ENCODE measurements around the gene L3MBTL4. TPM values are rescaled to one million over a fixed set of nuclear protein-coding genes. Genes with fewer than 3 reads are reported as not detected.

Gene L3MBTL4
- total RNA-seq, 2 donors from 2014 or later = 4.6 to 7.2 TPM

DNA sequence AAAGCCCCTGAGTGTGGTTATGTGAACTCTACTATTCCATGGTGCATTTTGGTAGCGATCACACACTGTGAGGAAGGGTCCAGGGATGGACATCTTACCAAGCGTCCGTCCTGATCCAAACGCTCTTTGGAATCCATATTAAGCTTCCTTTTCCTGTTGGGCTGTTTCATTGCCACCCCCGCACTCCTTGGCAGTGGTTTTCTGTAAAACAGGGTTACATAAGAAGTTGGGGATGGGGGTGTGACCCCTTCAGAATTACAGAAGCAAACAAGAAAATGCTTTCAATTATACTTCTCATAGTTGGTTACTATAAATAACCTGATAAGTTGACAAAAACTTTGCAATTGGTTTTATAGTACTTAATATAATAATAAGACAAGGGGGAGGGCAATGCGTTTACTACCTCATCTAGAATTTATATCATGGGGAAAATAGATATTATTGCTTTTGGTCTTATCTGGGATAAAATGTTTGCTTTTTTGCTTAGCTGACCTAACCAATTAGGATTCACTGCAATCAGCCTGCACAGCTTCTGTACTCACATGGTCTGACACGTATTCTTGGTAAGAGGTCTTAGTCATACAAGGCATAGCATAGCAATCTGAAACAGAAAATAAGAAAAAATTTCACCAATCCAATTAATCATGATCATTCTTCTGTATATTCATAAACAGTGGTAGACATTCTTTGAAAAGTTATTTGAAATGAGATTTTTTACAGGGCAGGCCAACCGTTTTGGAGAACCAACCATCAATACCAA is 103.1 kb downstream of the L3MBTL4 start:
- Histone ChIP-seq H3K27ac (ENCODE audit: low read depth, low read length) (no peak overlapping the region), H3K9me3 (ENCODE audit: control insufficient read depth, low read length) (no peaks in the 10 kb centered on the region), H3K36me3 (ENCODE audit: control insufficient read depth, insufficient read depth, low read length) (no peaks in the 10 kb centered on the region), H3K9ac (ENCODE audit: extremely low read depth, low read length, poor library complexity, severe bottlenecking) (no peak overlapping the region), H3K4me3 (ENCODE audit: low read length) (no peak overlapping the region), H3K27me3 (ENCODE audit: control insufficient read depth, insufficient read depth, low read length, poor library complexity, severe bottlenecking) (no peaks in the 10 kb centered on the region), H3K4me1 (ENCODE audit: control insufficient read depth, insufficient read depth, low read length) (no peaks in the 10 kb centered on the region)
- 92 to 100% methylated on average over 1 to 8 of the region's 8 CpGs for WGBS, 2 experiments (ENCODE audit: insufficient coverage in 1 of 2, insufficient read length in 1 of 2)
- H3K27me3 Mint-ChIP-seq (ENCODE audit: insufficient read depth) = no peaks in the 10 kb centered on the region
- H3K4me1 Mint-ChIP-seq = no peaks in the 10 kb centered on the region
- H3K9me3 Mint-ChIP-seq = peaks cover 3% of the 10 kb centered on the region
- DNase-seq = no peak
- H3K4me3 Mint-ChIP-seq = no peak overlapping the region
- TF ChIP-seq, protein P1, sequence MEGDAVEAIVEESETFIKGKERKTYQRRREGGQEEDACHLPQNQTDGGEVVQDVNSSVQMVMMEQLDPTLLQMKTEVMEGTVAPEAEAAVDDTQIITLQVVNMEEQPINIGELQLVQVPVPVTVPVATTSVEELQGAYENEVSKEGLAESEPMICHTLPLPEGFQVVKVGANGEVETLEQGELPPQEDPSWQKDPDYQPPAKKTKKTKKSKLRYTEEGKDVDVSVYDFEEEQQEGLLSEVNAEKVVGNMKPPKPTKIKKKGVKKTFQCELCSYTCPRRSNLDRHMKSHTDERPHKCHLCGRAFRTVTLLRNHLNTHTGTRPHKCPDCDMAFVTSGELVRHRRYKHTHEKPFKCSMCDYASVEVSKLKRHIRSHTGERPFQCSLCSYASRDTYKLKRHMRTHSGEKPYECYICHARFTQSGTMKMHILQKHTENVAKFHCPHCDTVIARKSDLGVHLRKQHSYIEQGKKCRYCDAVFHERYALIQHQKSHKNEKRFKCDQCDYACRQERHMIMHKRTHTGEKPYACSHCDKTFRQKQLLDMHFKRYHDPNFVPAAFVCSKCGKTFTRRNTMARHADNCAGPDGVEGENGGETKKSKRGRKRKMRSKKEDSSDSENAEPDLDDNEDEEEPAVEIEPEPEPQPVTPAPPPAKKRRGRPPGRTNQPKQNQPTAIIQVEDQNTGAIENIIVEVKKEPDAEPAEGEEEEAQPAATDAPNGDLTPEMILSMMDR (conservative IDR thresholded peaks at IDR 0.05) = no peak
- H3K27ac Mint-ChIP-seq = no peak overlapping the region
- H3K36me3 Mint-ChIP-seq (ENCODE audit: low read depth) = no peaks in the 10 kb centered on the region

DNA sequence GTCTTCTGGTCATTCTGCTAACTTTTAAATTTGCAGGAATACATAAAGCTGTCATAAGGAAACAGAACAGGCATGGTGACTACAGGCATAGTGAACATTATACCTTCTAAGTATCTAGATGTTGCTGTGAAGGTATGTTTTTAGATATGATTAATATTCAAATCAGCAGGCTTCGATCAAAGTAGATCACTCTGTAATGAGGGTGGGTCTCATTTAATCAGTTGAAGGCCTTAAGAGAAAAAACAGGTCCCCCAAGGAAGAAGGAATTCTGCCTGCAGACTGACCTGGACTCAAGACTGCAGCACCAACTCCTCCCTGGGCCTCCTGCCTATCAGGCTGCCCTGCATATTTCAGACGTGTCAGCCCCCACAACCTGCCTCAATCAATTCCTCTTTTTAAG is 104.0 kb downstream of the L3MBTL4 start:
- 88 to 92% methylated on average over 2 of the region's 2 CpGs for WGBS, 2 experiments (ENCODE audit: insufficient coverage in 1 of 2, insufficient read length in 1 of 2)
- H3K27ac Mint-ChIP-seq = no peak overlapping the region
- no peaks in the 10 kb centered on the region for H3K4me1 Mint-ChIP-seq
- no peak overlapping the region for H3K4me3 ChIP-seq (ENCODE audit: low read length)
- peaks cover 3% of the 10 kb centered on the region for H3K9me3 Mint-ChIP-seq
- no peaks in the 10 kb centered on the region for H3K27me3 ChIP-seq (ENCODE audit: control insufficient read depth, insufficient read depth, low read length, poor library complexity, severe bottlenecking)
- H3K36me3 Mint-ChIP-seq (ENCODE audit: low read depth) = no peaks in the 10 kb centered on the region
- H3K36me3 ChIP-seq (ENCODE audit: control insufficient read depth, insufficient read depth, low read length) = no peaks in the 10 kb centered on the region
- DNase-seq = no peak
- no peak overlapping the region for H3K4me3 Mint-ChIP-seq
- H3K9ac ChIP-seq (ENCODE audit: extremely low read depth, low read length, poor library complexity, severe bottlenecking) = no peak overlapping the region
- TF ChIP-seq, protein P1 (conservative IDR thresholded peaks at IDR 0.05) = no peak
- no peaks in the 10 kb centered on the region for H3K9me3 ChIP-seq (ENCODE audit: control insufficient read depth, low read length)
- no peaks in the 10 kb centered on the region for H3K27me3 Mint-ChIP-seq (ENCODE audit: insufficient read depth)
- H3K4me1 ChIP-seq (ENCODE audit: control insufficient read depth, insufficient read depth, low read length) = no peaks in the 10 kb centered on the region
- H3K27ac ChIP-seq (ENCODE audit: low read depth, low read length) = no peak overlapping the region

DNA sequence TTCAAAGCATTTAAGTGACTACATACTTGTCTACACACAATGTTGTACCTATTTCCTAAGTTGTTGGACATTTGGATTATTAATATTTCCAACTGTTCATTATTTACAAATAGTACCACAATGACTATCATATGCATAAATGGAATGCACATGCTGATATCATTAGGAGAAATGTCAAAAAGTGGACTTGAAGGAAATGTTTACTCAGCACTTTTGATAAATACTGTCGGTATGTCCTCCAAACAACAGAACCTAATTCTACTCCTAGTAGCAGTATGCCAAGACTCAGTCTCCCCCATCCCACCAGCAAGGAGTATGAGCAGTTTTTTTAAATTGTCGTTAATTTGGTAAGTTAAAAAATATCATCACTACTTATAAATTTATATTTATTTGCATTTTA is 116.8 kb downstream of the L3MBTL4 start:
- DNase-seq = no peak
- Histone ChIP-seq H3K4me3 (ENCODE audit: low read length) (no peak overlapping the region), H3K36me3 (ENCODE audit: control insufficient read depth, insufficient read depth, low read length) (no peaks in the 10 kb centered on the region), H3K9me3 (ENCODE audit: control insufficient read depth, low read length) (no peaks in the 10 kb centered on the region), H3K27ac (ENCODE audit: low read depth, low read length) (no peak overlapping the region), H3K27me3 (ENCODE audit: control insufficient read depth, insufficient read depth, low read length, poor library complexity, severe bottlenecking) (no peaks in the 10 kb centered on the region), H3K9ac (ENCODE audit: extremely low read depth, low read length, poor library complexity, severe bottlenecking) (no peak overlapping the region), H3K4me1 (ENCODE audit: control insufficient read depth, insufficient read depth, low read length) (no peaks in the 10 kb centered on the region)
- WGBS, 2 experiments (ENCODE audit: insufficient coverage in 1 of 2, insufficient read length in 1 of 2) = 100% methylated on average over 1 of the region's 2 CpGs; no CpG with 5 or more reads in 1 of the 2 experiments
- Mint-ChIP-seq H3K9me3 (no peaks in the 10 kb centered on the region), H3K27ac (no peak overlapping the region), H3K36me3 (ENCODE audit: low read depth) (no peaks in the 10 kb centered on the region), H3K4me1 (peaks cover 5% of the 10 kb centered on the region), H3K4me3 (no peak overlapping the region), H3K27me3 (ENCODE audit: insufficient read depth) (no peaks in the 10 kb centered on the region)
- TF ChIP-seq, protein P1 (conservative IDR thresholded peaks at IDR 0.05) = no peak
